OCI-LY1 (cell line): ENCODE data around the gene TNPO3.

Source experiments
- H2AFZ ChIP-seq: fragments of 200-600 bp; sonication (generic), shearing (Covaris generic); 2 replicates; pipeline ENCODE4 v1.6.0; 2014; ENCODE audit warnings: antibody characterized with exemption, mild to moderate bottlenecking, low read length
- H3F3A ChIP-seq: fragments of 200-600 bp; sonication (generic), shearing (Covaris generic); 2 replicates; pipeline ENCODE4 v1.6.0; 2014; ENCODE audit warnings: mild to moderate bottlenecking, antibody characterized with exemption, low read length, moderate library complexity; ENCODE audit not compliant: insufficient read depth
- H3K27ac ChIP-seq: fragments of 200-600 bp; sonication (generic); 2 replicates; pipeline ENCODE4 v1.5.1; 2014; ENCODE audit warnings: low read length, mixed run types, mild to moderate bottlenecking, low read depth; ENCODE audit not compliant: poor library complexity, severe bottlenecking
- H3K27me3 ChIP-seq: fragments of 200-600 bp; sonication (generic); 2 replicates; pipeline ENCODE4 v1.6.0; 2014; ENCODE audit warnings: antibody characterized with exemption, mild to moderate bottlenecking, low read length, moderate library complexity; ENCODE audit not compliant: insufficient read depth
- H3K36me3 ChIP-seq: fragments of 200-600 bp; sonication (generic); 2 replicates; pipeline ENCODE4 v1.6.1; 2014; ENCODE audit warnings: mild to moderate bottlenecking, antibody characterized with exemption, low read length, moderate library complexity, mixed read lengths; ENCODE audit not compliant: insufficient read depth
- H3K4me1 ChIP-seq: fragments of 200-600 bp; sonication (generic); 2 replicates; pipeline ENCODE4 v1.5.1; 2014; ENCODE audit warnings: mild to moderate bottlenecking, low read length, moderate library complexity; ENCODE audit not compliant: insufficient read depth, severe bottlenecking
- H3K4me2 ChIP-seq: fragments of 200-600 bp; sonication (generic), shearing (Covaris generic); 2 replicates; pipeline ENCODE4 v1.6.1; 2014; ENCODE audit warnings: low read length
- H3K4me3 ChIP-seq: fragments of 200-600 bp; sonication (generic); 2 replicates; pipeline ENCODE4 v1.5.1; 2014; ENCODE audit warnings: low read length, low read depth, mild to moderate bottlenecking, mixed read lengths; ENCODE audit not compliant: poor library complexity, severe bottlenecking
- H3K79me2 ChIP-seq: fragments of 200-600 bp; shearing (Covaris generic); 2 replicates; pipeline ENCODE4 v1.6.1; 2016; ENCODE audit warnings: mixed run types, low read length, mixed read lengths; ENCODE audit not compliant: insufficient read depth
- H3K9ac ChIP-seq: fragments of 200-600 bp; sonication (generic), shearing (Covaris generic); 2 replicates; pipeline ENCODE4 v1.6.1; 2014; ENCODE audit warnings: mild to moderate bottlenecking, low read length, mixed read lengths
- H3K9me2 ChIP-seq: fragments of 200-600 bp; sonication (generic), shearing (Covaris generic); 2 replicates; pipeline ENCODE4 v1.6.1; 2014; ENCODE audit warnings: low read depth, mild to moderate bottlenecking, low read length, mixed read lengths
- H3K9me3 ChIP-seq: fragments of 200-600 bp; shearing (Covaris generic); 2 replicates; pipeline ENCODE4 v1.6.1; 2014; ENCODE audit warnings: low read length, mixed read lengths
- H4K20me1 ChIP-seq: fragments of 200-600 bp; sonication (generic), shearing (Covaris generic); 2 replicates; pipeline ENCODE4 v1.6.0; 2016; ENCODE audit warnings: mild to moderate bottlenecking, low read length; ENCODE audit not compliant: insufficient read depth
- EZH2 ChIP-seq: fragments of 200-600 bp; sonication (generic), shearing (Covaris generic); IDR thresholded peaks from 2 replicates; pipeline ENCODE4 v1.8.0; 2017; ENCODE audit warnings: borderline replicate concordance, mixed run types, mild to moderate bottlenecking, antibody characterized with exemption, low read length, moderate library complexity, mixed read lengths
- TF ChIP-seq, protein P1 (sequence below): fragments of 200-600 bp; sonication (generic), shearing (Covaris generic); IDR thresholded peaks from 2 replicates; pipeline ENCODE4 v1.5.1; 2017; ENCODE audit warnings: mild to moderate bottlenecking, antibody characterized with exemption, low read length, moderate library complexity, mixed read lengths

TNPO3 gene

DNA sequence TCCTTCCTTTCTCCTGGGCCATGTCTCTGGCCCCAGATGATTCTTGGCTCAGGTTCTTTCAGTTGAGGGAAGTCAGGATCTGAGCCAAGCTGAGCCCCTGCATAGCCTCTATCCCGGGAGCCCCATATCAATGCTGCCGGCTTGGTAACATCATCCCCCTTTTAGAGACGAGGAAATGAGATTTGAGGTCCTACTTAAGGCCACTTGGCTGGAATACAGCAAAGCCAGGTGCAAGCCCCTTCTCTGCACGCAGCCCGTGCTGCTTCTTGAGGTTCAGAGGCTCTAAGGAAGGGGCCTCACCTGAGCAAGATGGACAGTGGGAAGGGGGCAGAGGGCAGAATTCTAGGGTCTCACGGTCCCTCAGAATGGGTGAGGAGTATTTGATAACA lies 119.6 kb downstream of the TNPO3 start:
- peaks cover 36% of the 10 kb centered on the region for H3K4me1 ChIP-seq
- H3K36me3 ChIP-seq, result no peaks in the 10 kb centered on the region
- no peak overlapping the region for H2AFZ ChIP-seq
- H3K27ac ChIP-seq, result no peak overlapping the region
- no peaks in the 10 kb centered on the region for H3K79me2 ChIP-seq
- no peaks in the 10 kb centered on the region for H3F3A ChIP-seq
- H4K20me1 ChIP-seq, result no peaks in the 10 kb centered on the region
- 0 out of 2 replicates have a peak, but pooled peaks cover 16% of the 10 kb centered on the region for H3K27me3 ChIP-seq
- no peaks in the 10 kb centered on the region for H3K9me2 ChIP-seq
- no peaks in the 10 kb centered on the region for H3K9me3 ChIP-seq
- no peak overlapping the region for H3K4me3 ChIP-seq
- H3K9ac ChIP-seq, result no peak overlapping the region
- TF ChIP-seq EZH2, result no peak
- TF ChIP-seq, protein P1, sequence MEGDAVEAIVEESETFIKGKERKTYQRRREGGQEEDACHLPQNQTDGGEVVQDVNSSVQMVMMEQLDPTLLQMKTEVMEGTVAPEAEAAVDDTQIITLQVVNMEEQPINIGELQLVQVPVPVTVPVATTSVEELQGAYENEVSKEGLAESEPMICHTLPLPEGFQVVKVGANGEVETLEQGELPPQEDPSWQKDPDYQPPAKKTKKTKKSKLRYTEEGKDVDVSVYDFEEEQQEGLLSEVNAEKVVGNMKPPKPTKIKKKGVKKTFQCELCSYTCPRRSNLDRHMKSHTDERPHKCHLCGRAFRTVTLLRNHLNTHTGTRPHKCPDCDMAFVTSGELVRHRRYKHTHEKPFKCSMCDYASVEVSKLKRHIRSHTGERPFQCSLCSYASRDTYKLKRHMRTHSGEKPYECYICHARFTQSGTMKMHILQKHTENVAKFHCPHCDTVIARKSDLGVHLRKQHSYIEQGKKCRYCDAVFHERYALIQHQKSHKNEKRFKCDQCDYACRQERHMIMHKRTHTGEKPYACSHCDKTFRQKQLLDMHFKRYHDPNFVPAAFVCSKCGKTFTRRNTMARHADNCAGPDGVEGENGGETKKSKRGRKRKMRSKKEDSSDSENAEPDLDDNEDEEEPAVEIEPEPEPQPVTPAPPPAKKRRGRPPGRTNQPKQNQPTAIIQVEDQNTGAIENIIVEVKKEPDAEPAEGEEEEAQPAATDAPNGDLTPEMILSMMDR, result no peak
- H3K4me2 ChIP-seq, result no peak overlapping the region

DNA sequence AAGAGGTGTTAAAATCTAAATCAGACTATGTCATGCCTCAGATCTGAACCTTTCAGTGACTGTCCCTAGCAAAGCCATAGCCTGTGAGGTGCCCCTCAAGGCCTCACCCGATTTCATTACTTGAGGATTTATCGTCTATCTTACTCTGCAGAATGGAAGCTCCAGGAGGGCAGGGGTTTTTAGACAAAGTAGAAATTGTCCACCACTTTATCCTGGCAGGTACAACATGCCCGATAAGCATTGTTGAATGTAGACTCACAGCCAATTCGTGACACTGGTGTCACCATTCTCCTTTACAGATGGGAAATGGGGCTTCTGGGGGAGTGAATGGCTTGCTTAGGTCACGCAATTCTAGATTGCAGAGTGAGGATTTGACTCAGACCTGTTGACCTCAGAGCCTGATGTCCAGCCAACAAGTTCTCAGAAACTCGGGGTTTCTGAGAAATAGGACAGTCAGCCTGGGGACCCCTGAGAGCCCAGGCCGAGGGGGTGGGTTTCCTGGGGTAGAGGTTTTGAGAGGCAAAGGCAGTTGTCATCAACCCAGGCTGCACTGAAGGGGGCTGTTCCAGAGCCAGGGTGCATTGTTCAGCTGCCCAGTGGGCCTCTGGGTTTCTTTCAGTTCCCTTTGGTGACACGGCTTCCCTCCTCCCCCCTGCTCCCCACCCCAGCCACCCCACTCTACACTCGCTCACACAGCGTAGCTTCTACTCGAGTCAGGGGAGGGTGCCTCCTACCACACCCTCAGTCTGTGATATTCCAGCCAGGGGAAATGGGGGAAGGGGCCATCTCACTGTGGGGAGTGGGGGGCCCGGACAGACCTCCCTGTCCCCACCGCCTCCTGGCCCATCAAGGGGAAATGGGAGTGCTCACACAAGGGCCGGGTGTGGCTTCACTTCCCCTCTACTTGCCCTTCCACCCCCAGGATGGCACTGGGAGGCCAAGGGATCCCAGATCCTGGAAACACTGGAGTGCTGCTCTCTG lies 120.3 kb downstream of the TNPO3 start:
- Histone ChIP-seq H3K27me3 (peaks cover 19% of the 10 kb centered on the region; the same call in 1 of the 2 replicates), H3K9me3 (no peaks in the 10 kb centered on the region), H3F3A (no peaks in the 10 kb centered on the region), H3K9ac (no peak overlapping the region), H3K9me2 (no peaks in the 10 kb centered on the region), H3K4me1 (peaks cover 30% of the 10 kb centered on the region), H4K20me1 (no peaks in the 10 kb centered on the region), H3K27ac (no peak overlapping the region), H3K79me2 (no peaks in the 10 kb centered on the region), H2AFZ (no peak overlapping the region), H3K4me3 (no peak overlapping the region), H3K36me3 (no peaks in the 10 kb centered on the region), H3K4me2 (no peak overlapping the region)
- TF ChIP-seq, protein P1, result no peak
- TF ChIP-seq EZH2, result no peak

DNA sequence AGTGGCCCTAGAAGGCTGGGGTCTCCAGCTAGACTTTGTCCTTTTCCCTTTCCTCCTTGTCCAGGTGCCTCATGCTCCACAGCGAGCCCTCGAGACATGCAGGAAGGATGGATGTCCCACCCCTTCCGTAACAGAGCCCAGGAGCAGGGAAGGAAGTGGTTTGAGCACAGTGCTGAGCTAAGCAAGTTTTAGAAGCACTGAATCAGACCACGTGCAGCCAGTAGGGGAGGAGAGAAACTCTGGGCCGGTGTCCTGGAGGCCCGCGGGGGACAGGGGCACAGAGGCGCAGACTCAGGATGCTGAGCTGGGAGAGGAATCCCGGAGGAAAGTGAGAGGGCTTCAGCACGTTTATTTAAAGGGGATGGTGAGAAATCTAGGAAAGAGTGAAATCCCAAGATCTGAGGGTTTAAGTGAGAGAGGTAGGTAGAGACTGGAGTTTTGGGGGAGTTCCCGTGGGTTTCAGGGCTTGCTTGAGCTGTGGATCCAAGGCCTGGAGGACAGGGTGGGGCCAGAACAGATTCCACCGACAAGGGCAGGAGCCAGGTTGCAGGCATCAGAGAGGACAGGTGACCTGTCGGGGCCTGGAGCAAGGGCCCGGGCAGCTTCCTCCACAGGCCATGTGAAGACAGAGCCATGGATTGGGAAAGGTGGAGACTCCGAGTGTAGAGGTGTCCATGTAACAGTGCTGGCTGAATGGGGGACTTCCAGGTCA lies 121.6 kb downstream of the TNPO3 start:
- Histone ChIP-seq H2AFZ (no peak overlapping the region), H3K4me3 (no peak overlapping the region), H3F3A (no peaks in the 10 kb centered on the region), H3K36me3 (no peaks in the 10 kb centered on the region), H3K27ac (no peak overlapping the region), H3K79me2 (no peaks in the 10 kb centered on the region), H4K20me1 (no peaks in the 10 kb centered on the region), H3K9me2 (no peaks in the 10 kb centered on the region), H3K9me3 (no peaks in the 10 kb centered on the region), H3K9ac (no peak overlapping the region), H3K4me1 (peaks cover 18% of the 10 kb centered on the region), H3K27me3 (peaks cover 21% of the 10 kb centered on the region; the same call in 1 of the 2 replicates), H3K4me2 (peak overlapping the region; percentile 12; the same call in 1 of the 2 replicates)
- TF ChIP-seq, protein P1, result no peak
- no peak for TF ChIP-seq EZH2
